NCI-H1417 treated with DMSO at 0.1 percent for 48 hours (cell line): ENCODE results near the gene SLC9A7.
"Not testable (repeated sequence)": the region's sequence is repeated elsewhere in the genome, so short reads cannot be mapped to it uniquely, and the experiment has no call there.

Source experiments
- DNase-seq: peaks from one replicate; lab custom pipeline; 2025; lab: John Stamatoyannopoulos, UW

Gene SLC9A7

GRCh38 chrX:46758956-46759644 lies at the start of gene SLC9A7:
Gene SLC9A7, minus strand, starts transcription at chrX:46759118. Its CDS starts 89 bp downstream, at chrX:46759029.
- peak; percentile 58 for DNase-seq

DNA sequence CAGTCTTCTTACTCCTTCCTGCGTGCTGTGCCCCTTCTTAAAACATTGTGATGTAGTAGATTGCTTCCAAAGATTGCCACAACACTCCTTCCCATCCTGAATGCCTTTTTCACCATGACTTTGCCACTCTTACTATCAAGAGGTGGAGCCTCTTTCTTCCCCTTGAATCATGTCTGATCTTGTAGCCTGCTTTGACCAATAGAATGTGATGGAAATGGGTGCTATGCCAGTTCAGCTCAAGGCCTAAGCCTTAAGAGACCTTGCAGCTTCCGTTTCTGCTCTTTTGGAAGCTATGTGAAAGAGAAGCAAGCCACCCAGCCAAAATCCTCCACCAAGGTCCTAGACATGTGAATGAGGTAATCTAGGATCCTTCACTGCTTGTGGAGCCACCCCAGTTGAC lies 46.4 kb upstream of the SLC9A7 start:
- DNase-seq = no peak

DNA sequence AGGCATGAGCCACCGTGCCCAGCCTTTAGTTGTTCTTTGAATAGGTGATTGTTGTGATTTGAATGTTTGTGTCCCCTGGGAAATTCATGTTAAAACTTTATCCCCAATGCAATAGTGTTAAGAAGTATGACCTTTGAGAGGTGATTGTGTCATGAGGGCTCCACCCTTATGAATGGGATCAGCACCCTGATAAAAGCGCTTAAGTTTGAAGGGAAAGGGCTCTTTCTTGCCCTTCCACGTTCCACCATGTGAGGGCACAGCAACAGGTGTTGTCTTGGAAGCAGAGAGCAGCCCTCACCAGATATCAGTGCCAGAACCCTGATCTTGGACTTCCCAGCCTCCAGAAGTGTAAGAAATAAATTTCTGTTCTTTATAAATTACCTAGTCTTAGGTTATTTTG lies 44.2 kb upstream of the SLC9A7 start:
- no peak for DNase-seq

- DNase-seq = peak; percentile 78
Measured at GRCh38 chrX:46796574-46797191, 37.8 kb upstream of the SLC9A7 start.

- DNase-seq = no peak
Measured at GRCh38 chrX:46793386-46794143, 34.6 kb upstream of the SLC9A7 start.

DNA sequence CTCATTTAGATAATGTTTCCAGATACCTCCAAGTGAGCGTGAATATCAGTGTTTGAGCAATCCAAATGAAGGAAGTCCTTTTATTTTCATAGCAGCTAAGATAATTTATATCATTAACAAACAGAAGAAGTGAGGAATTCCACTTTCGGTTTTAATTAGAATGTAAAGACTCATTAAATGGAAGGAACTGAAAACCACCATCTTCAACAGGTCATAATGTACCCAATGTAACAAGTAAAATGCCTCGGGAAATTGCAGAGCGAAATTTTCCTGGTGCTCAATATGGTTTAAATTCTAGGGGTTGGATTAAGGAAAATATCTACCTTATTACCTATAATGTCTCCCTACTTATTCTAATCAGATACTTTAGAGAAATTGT lies 33.9 kb upstream of the SLC9A7 start:
- DNase-seq = no peak

DNA sequence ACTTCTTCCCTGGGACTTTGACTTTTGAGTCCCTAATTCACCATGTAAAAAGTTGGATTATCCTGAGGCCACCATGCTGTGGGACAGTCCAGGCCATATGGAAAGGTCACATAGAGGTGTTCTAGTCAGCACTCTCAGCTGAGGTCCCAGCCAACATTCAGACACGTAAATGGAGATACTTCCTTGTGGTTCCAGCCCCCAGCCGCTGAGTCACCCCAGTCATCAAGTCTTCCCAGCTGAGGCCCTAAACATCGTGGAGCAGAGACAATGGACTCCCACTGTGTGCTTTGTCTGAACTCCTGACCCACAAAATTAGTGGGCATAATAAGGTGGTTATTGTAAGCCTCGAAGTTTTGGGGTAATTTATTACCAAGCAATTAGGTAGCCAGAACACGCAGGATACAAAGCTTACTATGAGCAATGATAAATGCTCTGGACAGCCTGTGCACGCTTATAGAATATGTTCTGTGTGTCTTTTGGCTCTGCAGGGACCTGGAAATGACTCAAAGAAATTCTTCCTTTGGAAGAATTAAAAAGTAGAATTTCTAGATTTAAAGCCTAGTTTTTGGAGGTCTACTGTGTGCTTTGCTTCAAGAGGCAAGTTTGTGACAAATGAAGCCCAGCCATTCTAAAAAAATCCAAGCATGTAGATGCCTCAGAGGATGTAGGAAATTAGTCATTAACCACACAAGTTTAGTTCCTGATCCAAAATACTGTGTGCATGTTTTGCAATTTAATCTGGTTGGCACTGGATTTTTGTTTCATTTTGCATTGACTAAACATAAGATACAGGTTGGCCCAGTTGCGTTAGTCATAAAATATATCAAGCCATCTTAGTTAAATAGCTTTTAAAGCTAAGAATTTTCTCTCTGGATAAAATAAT lies 33.2 kb upstream of the SLC9A7 start:
- peak; percentile 23 for DNase-seq

- no peak for DNase-seq
Measured at GRCh38 chrX:46788902-46789301, 30.0 kb upstream of the SLC9A7 start.

DNA sequence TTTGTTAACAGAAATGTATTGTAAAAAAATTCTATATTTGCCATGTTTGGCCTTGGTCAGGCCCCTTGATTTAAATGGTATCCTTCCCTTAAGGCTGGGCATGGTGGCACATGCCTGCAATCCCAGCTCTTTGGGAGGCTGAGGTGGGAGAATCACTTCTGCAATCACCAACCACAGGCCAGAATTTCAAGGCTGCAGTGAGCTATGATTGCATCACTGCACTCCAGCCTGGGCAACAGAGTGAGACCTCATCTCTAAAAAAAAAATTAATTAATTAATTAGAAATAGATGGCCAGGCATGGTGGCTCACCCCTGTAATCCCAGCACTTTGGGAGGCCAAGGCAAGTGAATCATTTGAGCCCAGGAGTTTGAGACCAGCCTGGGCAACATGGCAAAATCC lies 25.5 kb upstream of the SLC9A7 start:
- not testable (repeated sequence) for DNase-seq

DNA sequence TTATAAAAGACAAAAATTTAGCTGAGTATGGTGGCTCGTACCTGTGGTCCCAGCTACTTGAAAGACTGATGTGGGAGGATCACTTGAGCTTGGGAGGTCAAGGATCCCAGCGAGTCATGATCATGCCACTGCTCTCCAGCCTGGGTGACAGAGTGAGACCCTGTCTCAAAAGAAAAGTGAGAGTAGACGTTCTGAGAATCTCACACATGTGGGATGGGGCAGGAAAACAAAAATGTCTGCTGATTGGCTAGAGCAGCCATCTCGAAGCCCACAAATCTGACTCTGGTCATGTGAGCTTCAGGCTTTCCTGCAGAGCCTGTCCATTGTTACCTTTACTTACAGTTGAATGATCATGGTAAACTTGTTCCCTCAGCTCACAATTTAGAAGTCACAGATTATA lies 23.1 kb upstream of the SLC9A7 start:
- no peak for DNase-seq

DNA sequence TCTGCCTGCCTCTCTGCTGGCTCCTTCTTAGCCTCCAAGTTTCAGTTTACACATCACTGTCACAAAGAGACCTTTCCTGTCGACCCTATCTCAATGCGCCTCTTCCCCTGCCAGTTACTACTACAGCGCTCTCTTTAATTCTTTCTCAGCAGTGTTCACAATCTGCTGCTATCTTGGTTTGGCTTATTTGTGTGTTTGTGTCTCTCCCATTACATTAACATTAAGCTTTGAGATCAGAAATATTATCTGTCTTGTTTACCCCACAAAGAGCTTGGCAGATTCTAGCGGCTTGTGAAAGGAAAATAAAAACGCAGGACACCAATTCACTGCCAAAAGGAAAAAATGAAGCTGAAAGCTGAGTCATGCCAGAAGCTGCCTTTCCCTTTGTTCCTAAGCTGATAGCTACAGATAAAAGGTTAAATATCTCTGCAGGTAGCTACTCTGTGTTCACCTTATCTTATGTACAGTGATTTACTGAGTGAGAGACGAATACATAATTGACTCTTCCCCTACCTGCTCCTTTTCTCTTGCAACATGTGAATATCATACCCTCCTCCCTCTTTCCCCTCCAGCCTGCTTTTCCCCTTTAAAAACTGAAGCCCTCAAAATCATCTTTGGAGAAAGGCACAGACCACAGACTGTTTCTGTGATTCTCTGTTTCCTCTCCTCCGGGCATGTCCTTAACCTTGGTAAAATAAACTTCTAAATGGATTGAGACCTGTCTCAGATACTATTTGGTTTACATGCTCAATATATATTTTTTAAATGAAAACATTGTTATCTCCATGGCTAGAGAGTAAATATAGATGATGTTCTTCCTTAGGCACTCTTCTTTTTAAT lies 19.3 kb upstream of the SLC9A7 start:
- DNase-seq = no peak

- no peak for DNase-seq
Measured at GRCh38 chrX:46770817-46771163, 11.9 kb upstream of the SLC9A7 start.

- DNase-seq = no peak
Measured at GRCh38 chrX:46770000-46770816, 11.3 kb upstream of the SLC9A7 start.

GRCh38 chrX:46762963-46763362 lies 4.0 kb upstream of the SLC9A7 start:
- DNase-seq = no peak

DNA sequence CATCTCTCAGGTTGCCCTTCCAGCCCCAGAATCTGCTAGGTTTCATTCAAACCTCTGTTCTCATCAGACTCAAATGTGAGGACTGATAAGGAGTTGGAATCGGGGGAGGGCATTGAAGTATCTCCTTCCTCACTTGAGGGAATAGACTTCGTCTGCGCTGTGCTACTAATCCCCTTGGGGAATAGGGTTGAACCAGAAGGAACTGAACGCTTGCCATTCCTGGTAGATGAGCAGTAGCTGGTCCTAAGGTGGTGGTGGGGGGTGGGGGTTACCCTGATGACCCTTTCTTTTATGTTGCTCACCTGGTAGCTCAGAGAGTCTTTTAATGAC lies 692 bp upstream of the SLC9A7 start:
- DNase-seq = no peak

DNA sequence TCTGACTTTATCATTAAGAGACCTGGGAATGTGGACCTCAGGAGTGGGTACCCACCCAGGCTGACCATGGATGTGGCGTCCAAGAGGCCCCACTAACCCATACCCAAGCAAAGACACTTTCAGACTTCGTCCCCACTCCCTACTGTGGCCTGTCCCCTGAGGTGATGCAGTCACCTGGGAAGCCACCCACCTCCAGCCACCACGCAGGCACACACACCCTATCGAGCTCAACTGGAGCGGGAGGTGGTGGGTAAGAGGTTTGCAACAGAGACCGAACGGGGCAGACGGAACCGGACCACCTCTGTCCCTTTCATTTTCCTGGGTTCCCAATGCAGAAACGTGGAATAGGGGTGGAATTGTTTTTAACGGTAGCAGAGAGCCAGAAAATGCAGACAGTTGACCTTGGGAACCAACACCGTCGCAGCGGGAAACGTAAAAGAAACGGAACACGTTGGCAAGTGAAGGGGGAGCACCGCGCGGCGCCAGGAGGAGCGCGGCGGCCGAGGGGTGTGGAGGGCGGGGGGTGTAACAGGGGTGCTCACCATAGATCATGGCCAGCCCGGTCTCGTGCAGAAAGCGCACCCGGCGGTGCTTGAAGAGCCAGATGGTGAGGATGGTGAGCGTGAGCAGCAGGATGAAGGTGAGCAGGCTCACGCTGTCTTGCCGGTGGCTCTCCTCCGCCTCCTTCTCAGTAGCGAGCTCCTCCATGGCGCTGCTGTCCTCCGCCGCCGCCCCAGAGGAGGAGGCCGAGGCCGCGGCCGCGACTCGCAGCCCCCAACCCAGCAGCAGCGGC lies 559 bp downstream of the SLC9A7 start:
- DNase-seq = no peak

DNA sequence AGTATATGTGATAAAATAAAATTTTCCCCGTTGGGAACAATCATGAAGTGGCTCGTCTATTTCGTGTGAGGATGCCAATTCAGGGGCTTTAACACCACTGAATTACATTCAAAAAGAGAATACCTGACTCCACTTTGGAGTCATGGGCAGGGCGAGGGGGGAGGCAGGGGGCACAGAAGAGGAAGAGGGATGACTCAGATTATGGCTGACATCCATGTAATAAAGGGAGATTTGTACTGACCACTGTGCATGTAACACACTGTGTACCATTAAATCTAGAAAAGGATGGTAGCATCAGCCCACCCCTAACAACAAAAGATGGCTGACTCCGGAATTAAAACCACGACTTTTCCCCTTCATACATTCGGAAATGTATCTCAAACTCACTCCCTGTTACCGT lies 1.3 kb downstream of the SLC9A7 start:
- no peak for DNase-seq

- no peak for DNase-seq
Measured at GRCh38 chrX:46757052-46757451, 1.9 kb downstream of the SLC9A7 start.

DNA sequence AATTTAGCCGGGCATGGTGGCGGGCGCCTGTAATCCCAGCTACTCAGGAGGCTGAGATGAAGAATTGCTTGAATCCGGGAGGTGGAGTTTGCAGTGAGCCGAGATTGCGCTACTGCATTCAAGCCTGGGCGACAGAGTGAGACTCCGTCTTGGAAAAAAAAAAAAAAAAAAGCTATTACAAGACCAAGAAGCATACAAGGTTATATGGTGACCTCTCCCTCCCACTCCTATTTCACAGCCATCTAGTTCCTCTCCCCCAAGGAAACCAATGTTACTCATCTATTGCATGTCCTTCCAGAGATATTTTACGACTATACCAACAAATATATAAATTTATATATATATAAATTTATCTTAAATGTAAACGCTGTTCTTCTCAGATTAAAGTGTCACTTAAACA lies 3.2 kb downstream of the SLC9A7 start:
- no peak for DNase-seq

DNA sequence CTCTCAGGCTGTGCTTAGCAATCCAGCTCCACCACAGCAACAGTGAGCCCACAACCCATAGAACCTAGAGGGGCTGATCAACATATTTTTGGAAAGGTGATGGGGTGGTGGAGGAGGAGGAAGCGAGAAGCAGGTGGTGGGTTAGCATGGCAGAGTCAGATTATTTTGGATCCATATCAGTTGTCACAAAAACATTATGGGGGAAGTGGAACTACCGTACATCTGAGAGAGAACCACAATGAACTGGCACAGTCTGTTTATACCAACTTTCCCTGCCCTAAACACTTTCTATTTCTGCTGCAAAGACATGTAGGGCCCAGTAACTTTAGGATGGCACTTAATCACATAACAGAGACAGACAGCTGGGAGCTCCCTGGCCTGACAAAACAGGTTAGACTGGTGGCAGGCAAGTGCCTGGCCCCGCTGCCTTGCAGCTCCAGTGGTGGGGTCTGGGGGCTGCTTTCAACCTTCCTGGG lies 4.3 kb downstream of the SLC9A7 start:
- no peak for DNase-seq
